Measurements from ENCODE around the gene ACBD6. TPM values are rescaled to one million over a fixed set of nuclear protein-coding genes. Genes with fewer than 3 reads are reported as not detected.

Gene ACBD6
- total RNA-seq, 4 donors from 2014 or later = 31.3 to 43.1 (median 36.9) TPM

DNA sequence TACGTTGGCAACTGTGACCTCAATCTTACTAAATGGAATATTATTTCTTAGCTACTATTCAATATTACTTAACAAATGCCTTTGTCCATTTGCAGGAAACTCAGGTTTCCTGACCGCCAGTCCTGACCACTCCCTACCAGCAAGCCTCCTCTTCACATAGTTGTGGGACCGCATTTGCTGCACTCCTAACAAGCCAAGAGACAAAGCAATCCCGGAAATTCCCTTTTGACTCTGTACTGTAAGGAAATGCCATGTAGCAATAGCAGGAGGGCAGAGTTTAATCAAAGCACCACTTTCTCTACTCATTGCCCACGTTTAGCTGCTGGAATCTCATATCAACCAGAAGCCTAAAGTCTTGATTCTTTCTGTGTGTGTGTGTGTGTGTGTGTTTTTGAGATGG lies 28.1 kb upstream of the ACBD6 start:
- DNase-seq (ENCODE audit: low spot score in 2 of 2) = no peak
- 35 to 48% methylated on average over 5 of the region's 5 CpGs for WGBS, 2 donors

DNA sequence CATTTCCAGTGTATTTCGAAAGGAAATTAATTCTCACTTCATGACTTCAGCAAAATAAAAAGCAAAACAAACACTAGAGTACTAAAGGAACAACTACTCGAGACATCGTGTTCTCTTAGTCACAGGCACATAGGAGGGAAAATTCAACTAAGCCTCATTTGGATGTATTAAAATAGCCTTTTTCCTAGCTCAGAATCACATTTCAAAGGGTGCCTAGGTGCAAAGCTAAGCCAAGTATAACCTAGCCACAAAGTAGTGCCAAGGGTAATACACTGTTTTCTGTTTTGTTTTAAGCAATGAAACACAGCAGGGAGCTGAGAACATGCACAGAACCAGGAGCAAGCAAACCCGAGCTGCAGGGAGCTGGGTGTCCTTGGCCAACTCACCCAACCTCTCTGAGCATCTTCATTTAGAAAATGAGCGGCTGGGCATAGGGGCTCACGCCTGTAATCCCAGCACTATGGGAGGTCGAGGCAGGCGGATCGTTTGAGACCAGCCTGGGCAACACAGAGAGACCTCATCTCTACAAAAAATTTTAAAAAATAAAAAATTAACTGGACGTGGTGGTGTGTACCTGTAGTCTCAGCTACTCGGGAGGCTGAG lies 26.6 kb upstream of the ACBD6 start:
- WGBS, 2 donors = 86 to 89% methylated on average over 11 of the region's 11 CpGs
- no peak for DNase-seq (ENCODE audit: low spot score in 2 of 2)
- intact Hi-C loops (cut with DNase I; ENCODE audit: low total_unique reads) = no loop called here
- no peak for TF ChIP-seq POLR2A (IDR thresholded peaks at IDR 0.05)
- TF ChIP-seq, protein P1, sequence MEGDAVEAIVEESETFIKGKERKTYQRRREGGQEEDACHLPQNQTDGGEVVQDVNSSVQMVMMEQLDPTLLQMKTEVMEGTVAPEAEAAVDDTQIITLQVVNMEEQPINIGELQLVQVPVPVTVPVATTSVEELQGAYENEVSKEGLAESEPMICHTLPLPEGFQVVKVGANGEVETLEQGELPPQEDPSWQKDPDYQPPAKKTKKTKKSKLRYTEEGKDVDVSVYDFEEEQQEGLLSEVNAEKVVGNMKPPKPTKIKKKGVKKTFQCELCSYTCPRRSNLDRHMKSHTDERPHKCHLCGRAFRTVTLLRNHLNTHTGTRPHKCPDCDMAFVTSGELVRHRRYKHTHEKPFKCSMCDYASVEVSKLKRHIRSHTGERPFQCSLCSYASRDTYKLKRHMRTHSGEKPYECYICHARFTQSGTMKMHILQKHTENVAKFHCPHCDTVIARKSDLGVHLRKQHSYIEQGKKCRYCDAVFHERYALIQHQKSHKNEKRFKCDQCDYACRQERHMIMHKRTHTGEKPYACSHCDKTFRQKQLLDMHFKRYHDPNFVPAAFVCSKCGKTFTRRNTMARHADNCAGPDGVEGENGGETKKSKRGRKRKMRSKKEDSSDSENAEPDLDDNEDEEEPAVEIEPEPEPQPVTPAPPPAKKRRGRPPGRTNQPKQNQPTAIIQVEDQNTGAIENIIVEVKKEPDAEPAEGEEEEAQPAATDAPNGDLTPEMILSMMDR (IDR thresholded peaks at IDR 0.05) = no peak
- H3K4me3 ChIP-seq (ENCODE audit: low read depth, poor library complexity, severe bottlenecking) = no peak overlapping the region

More for the DNA sequence above, 28.1 kb upstream of the ACBD6 start:
- no peak for TF ChIP-seq POLR2A (IDR thresholded peaks at IDR 0.05)
- TF ChIP-seq, protein P1 (IDR thresholded peaks at IDR 0.05) = no peak
- H3K4me3 ChIP-seq (ENCODE audit: low read depth, poor library complexity, severe bottlenecking) = no peak overlapping the region
- intact Hi-C loops (cut with DNase I; ENCODE audit: low total_unique reads) = loop anchor here (10.0 kb wide), 1 partner anchor 324 kb away; no protein-coding TSS in a partner anchor

DNA sequence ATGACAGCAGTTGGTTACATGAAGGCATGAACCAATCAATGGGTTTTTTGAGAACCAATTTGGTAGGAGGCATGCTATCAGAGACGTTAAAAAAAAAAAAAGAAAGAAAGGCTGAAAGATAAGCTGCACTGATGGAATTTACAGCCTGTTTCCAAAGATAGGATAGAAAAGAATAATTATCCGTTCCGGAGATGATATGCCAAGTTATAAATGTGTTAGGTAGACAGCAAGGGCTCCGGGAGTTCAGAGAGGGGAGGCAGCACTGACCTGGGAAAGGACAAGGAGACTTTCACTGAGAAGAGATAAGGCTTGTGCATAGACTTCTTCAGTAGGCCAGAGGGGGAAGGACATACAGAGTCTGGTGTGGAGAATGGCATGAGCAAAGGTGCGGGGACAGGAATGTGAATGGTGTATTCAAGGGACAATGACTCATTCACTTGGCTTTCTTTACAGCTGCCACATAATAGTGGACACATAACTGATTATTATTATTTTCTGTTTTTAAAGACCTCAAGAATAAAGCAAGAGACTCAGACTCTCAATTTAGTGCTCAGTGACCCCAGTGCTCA lies 24.8 kb upstream of the ACBD6 start:
- TF ChIP-seq POLR2A (IDR thresholded peaks at IDR 0.05) = no peak
- no peak for DNase-seq (ENCODE audit: low spot score in 2 of 2)
- 84 to 86% methylated on average over 5 of the region's 5 CpGs for WGBS, 2 donors
- H3K4me3 ChIP-seq (ENCODE audit: low read depth, poor library complexity, severe bottlenecking) = no peak overlapping the region
- intact Hi-C loops (cut with DNase I; ENCODE audit: low total_unique reads) = no loop called here

DNA sequence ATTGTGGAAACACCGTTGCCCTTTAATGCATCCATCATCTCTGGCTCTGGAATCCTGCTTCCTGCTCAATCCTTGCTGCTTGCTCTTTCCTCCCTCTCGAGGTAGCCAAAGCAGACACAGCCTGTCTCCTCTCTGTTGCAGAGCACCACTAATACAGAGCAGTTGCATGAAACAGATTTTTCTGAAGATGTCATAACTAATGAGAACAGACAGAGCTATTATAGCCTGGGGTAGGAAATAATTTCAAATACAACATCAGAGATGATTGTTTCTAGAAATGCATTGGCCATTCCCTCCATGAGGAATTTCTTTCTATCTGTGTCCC lies 23.3 kb upstream of the ACBD6 start:
- WGBS, 2 donors = 34 to 42% methylated on average over 2 of the region's 2 CpGs
- TF ChIP-seq, protein P1 (IDR thresholded peaks at IDR 0.05) = no peak
- no peak for TF ChIP-seq POLR2A (IDR thresholded peaks at IDR 0.05)

DNA sequence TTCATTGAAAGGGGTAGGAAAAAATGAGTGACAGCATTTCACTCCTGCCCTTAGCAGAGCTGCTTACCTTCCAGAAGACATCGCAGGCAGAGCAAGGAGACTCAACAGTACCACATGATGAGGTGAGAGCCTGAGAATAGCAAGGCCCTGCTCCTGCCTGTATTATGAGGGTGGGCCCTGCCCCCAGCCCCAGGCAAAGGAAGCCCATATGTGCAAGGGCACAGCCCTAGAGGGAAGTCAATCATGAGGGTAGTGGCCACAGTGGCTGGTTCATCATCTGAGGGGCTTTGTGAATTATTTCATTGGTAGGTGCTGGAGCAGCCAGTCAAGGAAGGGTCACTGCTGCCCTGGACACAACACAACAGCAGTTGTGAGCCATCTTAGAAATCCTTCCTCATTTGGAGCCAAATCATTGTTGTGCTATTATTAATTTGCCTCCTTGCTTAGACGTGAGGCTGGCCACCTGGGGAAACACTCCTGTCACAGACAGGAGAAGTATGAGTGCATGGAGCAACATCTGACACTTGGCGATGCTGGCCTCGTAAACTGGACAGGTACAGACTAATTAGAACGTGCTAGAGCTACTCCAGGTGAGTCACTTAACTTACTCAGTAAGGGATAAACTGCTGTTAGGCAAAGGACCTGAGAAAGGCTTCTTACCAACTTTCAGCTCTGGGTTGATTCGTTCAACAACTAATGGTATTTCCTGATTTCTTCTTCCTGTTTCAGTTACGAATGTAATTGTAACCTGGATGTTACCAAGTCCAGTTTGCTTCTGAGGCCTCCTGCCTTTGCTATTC lies 22.7 kb upstream of the ACBD6 start:
- TF ChIP-seq, protein P1 (IDR thresholded peaks at IDR 0.05) = no peak
- no peak for TF ChIP-seq POLR2A (IDR thresholded peaks at IDR 0.05)
- no peak overlapping the region for H3K4me3 ChIP-seq (ENCODE audit: low read depth, poor library complexity, severe bottlenecking)
- intact Hi-C loops (cut with DNase I; ENCODE audit: low total_unique reads) = no loop called here
- 60 to 72% methylated on average over 6 to 7 of the region's 7 CpGs for WGBS, 2 donors
- DNase-seq (ENCODE audit: low spot score in 2 of 2) = no peak

More for the DNA sequence above, 23.3 kb upstream of the ACBD6 start:
- no peak overlapping the region for H3K4me3 ChIP-seq (ENCODE audit: low read depth, poor library complexity, severe bottlenecking)
- intact Hi-C loops (cut with DNase I; ENCODE audit: low total_unique reads) = no loop called here
- DNase-seq (ENCODE audit: low spot score in 2 of 2) = no peak

DNA sequence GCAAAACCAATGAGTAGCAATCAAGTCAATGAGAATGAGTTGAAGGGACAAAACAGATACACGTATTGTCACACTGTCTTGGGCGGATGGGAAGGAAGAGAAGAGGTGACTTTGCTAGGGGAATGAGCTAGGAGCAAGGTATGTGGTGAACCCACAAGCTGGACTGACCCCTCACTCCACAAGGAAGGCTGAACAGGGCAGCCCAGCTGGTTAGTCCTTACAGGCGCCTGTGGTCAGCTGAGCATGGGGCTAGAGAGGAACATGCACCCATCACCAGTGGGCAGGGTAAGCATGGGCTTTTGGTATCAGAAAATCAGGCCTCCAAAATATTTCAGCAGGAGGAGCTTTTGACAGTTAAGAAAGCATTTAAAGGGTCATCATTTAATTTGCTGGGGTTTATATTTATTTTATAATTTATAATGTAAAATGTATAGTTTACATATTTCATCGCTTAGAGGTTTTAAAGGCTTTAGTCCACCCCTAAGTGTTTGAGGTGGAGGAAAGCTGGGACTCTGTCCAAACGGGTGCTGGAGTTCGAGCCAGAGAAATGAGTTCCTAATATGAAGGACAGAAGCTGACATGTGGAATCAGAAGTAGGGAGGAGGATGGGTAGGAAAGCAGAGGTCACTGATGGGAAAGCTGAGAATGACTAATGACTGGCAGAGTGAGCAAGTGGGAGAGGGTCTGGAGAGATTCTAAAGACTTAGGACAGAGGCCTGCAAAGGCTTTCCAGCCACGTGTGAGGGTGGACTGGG lies 22.0 kb upstream of the ACBD6 start:
- intact Hi-C loops (cut with DNase I; ENCODE audit: low total_unique reads) = no loop called here
- no peak for TF ChIP-seq POLR2A (IDR thresholded peaks at IDR 0.05)
- TF ChIP-seq, protein P1 (IDR thresholded peaks at IDR 0.05) = no peak
- DNase-seq (ENCODE audit: low spot score in 2 of 2) = no peak
- 78 to 84% methylated on average over 7 of the region's 7 CpGs for WGBS, 2 donors
- no peak overlapping the region for H3K4me3 ChIP-seq (ENCODE audit: low read depth, poor library complexity, severe bottlenecking)

All from lower leg skin (tissue), 4 donors.